H54 (cell line): ENCODE data around the gene PKD2.
A peak's percentile ranks its signal among the peaks of the same experiment; 100 is the strongest.

Experiments
- DNase-seq: peaks from one replicate; pipeline ENCODE4 v3.0.0; 2011; ENCODE audit warnings: low spot score, mixed read lengths; ENCODE audit not compliant: insufficient read length
- FAIRE-seq: peaks from 3 replicates; lab custom pipeline; 2011; peaks lifted over from hg19 to GRCh38; lab: Jason Lieb, UNC
- POLR2A ChIP-seq: IDR thresholded peaks from 2 replicates; pipeline ENCODE4 v1.6.1; 2011; ENCODE audit warnings: low read depth, mild to moderate bottlenecking, low read length

The PKD2 gene

GRCh38 chr4:88007304-88008121 is at the start of gene PKD2:
PKD2 (plus strand) TSS chr4:88007635; CDS start chr4:88007734, 99 bp downstream.
- FAIRE-seq (no peak), DNase-seq (peak; percentile 61)
- TF ChIP-seq POLR2A: peak; percentile 79

GRCh38 chr4:87961993-87962392 is 45.4 kb upstream of the PKD2 start:
- DNase-seq (no peak), FAIRE-seq (no peak)
- TF ChIP-seq POLR2A: no peak

GRCh38 chr4:87962398-87963146 is 44.9 kb upstream of the PKD2 start:
- no peak for TF ChIP-seq POLR2A
- DNase-seq (no peak), FAIRE-seq (no peak)

DNA sequence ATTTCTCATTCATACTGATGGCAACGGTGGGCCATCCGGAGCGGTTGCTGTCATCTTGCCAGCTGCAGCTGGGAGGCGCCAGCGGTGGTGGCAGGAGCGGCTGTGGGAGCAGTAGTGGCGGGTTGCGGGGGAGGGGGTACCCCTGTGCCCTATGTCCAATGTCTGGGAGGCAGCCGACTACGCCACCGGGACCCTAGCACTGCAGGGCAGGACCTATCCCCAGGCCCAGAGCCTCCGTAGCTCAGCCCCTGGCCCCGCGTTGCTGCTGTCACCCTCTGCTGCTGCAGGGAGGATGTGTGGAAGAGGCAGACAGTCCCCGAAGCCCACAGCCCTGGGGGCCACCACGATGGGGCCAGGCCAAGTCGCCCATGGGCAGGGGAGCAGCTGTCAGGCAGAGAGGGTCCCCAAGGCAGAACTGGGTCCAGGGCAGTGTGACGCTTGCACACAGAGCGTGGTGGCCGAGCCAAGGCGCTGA is 41.9 kb upstream of the PKD2 start:
- FAIRE-seq: no peak

DNA sequence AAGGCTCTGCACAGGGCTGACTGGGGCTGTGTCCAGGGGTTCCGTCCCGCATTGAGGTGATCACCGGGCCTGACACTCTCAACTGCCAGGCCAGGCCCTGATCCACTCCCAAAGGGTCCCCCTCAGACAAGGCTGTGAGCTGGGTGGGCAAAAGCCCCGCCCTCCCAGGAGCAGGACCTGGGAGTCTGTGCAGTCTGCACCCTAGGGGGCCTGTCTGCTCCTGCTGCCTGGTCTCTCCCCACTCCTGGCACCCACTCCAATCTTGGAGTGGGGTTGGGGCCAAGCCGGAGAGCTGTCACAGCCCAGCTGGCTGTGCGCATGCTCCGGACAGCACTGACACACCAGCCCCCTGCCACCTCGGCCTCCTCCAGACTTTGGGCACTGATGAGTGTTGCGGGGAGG is 41.3 kb upstream of the PKD2 start:
- TF ChIP-seq POLR2A: no peak
- no peak for FAIRE-seq

More for the DNA sequence above, 41.9 kb upstream of the PKD2 start:
- TF ChIP-seq POLR2A: no peak
- no peak for DNase-seq

DNA sequence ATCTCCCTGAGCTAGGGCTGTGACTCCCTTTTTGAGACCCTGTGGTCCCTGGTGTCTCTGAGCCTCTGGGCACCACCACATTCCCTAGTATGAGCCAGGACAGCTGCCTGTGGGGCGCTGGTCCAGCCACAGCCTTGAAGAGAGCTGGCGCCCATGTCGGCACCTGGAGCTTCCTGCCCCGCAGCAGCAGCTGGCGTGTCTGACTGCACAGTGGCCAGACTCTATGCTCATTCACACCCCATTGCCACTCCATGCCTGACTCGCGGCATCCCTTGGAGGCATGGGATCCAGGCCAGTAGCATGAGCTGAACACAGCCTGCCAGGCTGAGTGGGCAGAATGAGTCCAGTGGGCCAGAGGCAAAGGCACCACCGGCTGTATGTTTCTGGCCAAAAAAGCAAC is 40.2 kb upstream of the PKD2 start:
- DNase-seq (no peak), FAIRE-seq (no peak)
- no peak for TF ChIP-seq POLR2A

More for the DNA sequence above, 41.3 kb upstream of the PKD2 start:
- DNase-seq: no peak

- DNase-seq (no peak), FAIRE-seq (no peak)
- no peak for TF ChIP-seq POLR2A
These were observed 37.3 kb upstream of the PKD2 start for GRCh38 chr4:87970121-87970520.

GRCh38 chr4:87971866-87972265 is 35.6 kb upstream of the PKD2 start:
- no peak for FAIRE-seq
- TF ChIP-seq POLR2A: no peak
- no peak for DNase-seq

- FAIRE-seq (peak; percentile 87), DNase-seq (no peak)
- TF ChIP-seq POLR2A: no peak
These were observed 33.9 kb upstream of the PKD2 start for GRCh38 chr4:87973283-87974169.

GRCh38 chr4:87974856-87975462 is 32.5 kb upstream of the PKD2 start:
- no peak for DNase-seq
- no peak for TF ChIP-seq POLR2A
- FAIRE-seq: peak; percentile 60

GRCh38 chr4:87975466-87975865 is 32.0 kb upstream of the PKD2 start, which contains the start of gene SPP1:
SPP1 (plus strand) TSS chr4:87975714; CDS start chr4:87976896, 1,182 bp downstream.
- DNase-seq (no peak), FAIRE-seq (peak; percentile 72)
- no peak for TF ChIP-seq POLR2A

DNA sequence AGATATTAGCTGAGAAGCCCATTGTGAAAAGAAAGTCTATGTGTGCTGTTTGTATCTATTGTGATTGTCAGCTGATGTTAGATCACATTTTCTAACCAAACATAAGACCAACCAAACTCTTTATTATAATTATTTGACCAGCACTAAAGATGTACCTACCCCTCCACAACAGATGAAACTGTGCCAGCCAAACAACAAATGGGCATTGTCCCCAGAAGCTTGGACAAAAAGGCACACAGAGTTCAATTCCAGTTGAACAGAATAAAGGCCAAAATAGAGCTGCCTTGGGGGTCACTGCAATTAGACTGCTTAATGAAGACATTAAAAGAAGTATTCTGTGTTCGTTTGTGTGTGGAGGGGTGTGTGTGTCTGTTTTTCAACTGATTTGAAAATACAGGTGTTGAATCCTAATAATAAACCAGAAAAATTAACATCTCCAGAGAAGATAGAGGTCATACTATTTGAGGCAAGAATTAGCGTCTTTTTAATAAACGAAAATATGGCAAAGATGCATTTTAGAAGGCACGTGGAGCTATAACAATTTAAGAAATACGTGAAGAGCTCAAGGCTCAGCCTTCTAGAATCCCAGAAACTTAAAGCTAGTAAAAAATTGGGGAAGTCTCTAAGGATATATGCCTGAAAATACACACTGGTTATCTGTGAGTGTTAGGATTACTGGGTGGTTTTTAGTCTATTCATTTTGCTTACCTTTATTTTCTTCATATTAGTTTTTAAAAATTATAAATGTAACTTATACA is 29.7 kb upstream of the PKD2 start:
- DNase-seq (no peak), FAIRE-seq (no peak)
- no peak for TF ChIP-seq POLR2A
